LoVo (cell line): Measurements from ENCODE around the gene RGS5.

ENCODE experiments used
- DNase-seq: peaks from one replicate; pipeline ENCODE4 v3.0.0-alpha.2; 2016; ENCODE audit warnings: low spot score

Gene RGS5

GRCh38 chr1:163144418-163144817 lies 58.3 kb downstream of the RGS5 start:
- DNase-seq = no peak

- DNase-seq = no peak
These were observed 60.6 kb downstream of the RGS5 start for GRCh38 chr1:163142152-163142551.

GRCh38 chr1:163141556-163141955 lies 61.2 kb downstream of the RGS5 start:
- no peak for DNase-seq

GRCh38 chr1:163137556-163138265 lies 65.0 kb downstream of the RGS5 start:
- no peak for DNase-seq

GRCh38 chr1:163131981-163132380 lies 70.7 kb downstream of the RGS5 start:
- DNase-seq = no peak

- DNase-seq = no peak
These were observed 72.4 kb downstream of the RGS5 start for GRCh38 chr1:163130225-163130856.

GRCh38 chr1:163128282-163128681 lies 74.4 kb downstream of the RGS5 start:
- DNase-seq = no peak

GRCh38 chr1:163124812-163125211 lies 77.9 kb downstream of the RGS5 start:
- no peak for DNase-seq

GRCh38 chr1:163120372-163120771 lies 82.3 kb downstream of the RGS5 start:
- no peak for DNase-seq

GRCh38 chr1:163119707-163120106 lies 83.0 kb downstream of the RGS5 start:
- DNase-seq = no peak

GRCh38 chr1:163115887-163116286 lies 86.8 kb downstream of the RGS5 start:
- DNase-seq = no peak

- no peak for DNase-seq
These were observed 95.1 kb downstream of the RGS5 start for GRCh38 chr1:163107655-163108054.

- DNase-seq = no peak
These were observed 96.2 kb downstream of the RGS5 start for GRCh38 chr1:163106364-163106987.

GRCh38 chr1:163104385-163105099 lies 98.2 kb downstream of the RGS5 start:
- DNase-seq = no peak

GRCh38 chr1:163102590-163102989 lies 100.1 kb downstream of the RGS5 start:
- DNase-seq = no peak

- DNase-seq = no peak
These were observed 107.5 kb downstream of the RGS5 start for GRCh38 chr1:163095213-163095612.

- no peak for DNase-seq
These were observed 108.1 kb downstream of the RGS5 start for GRCh38 chr1:163094589-163094988.

GRCh38 chr1:163094182-163094581 lies 108.5 kb downstream of the RGS5 start:
- DNase-seq = no peak

GRCh38 chr1:163093579-163093978 lies 109.1 kb downstream of the RGS5 start:
- no peak for DNase-seq

GRCh38 chr1:163093169-163093568 lies 109.5 kb downstream of the RGS5 start:
- DNase-seq = no peak
